IPS DF 19.7 (cell line): ENCODE data around the gene SLC30A10.
"Not testable (repeated sequence)": the region's sequence is repeated elsewhere in the genome, so short reads cannot be mapped to it uniquely, and the experiment has no call there.

ENCODE experiments used
- DNase-seq: peaks from one replicate; pipeline ENCODE4 v3.0.0-alpha.2; 2013; ENCODE audit warnings: low read depth, low spot score

SLC30A10 gene

DNA sequence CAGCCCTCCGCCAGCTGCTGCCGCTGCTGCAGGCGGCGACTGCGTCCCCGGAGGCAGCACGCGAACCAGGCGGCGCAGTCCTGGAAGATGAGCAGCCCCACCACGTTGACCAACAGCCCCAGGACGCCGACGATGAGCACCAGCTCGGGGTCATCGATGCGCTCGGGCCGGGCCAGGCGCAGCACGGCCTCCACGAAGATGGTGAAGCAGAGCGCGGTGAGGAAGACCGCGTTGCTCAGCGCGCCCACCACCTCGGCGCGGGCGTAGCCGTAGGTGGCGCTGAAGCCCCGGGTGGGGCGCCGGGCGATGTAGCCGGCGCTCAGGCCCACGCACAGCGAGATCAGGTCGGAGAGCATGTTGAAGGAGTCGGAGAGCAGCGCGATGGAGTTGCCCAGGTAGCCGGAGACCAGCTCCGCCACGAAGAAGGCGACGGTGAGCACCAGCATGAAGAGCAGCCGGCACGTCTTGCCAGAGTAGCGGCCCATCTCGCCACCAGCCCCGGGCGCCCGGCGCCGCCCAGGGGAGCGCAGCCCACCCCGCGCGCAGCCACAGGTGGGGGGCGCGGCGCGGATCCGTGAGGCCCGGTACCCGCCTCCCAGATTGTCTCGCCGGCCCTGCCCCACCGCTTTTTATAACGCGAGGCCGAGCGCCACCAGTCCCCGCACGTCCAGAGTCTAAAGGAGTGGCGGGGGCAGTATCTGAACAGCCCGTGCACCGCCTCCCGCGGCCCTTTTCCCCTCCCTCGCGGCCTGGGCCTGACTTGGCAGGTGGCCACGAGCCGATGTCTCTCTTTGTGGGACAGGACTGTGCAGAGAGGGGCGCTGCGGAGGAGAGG is at the start of gene SLC30A10:
Gene SLC30A10, minus strand, starts transcription at position 602 of the 835 bp plus-strand sequence. Its CDS starts 117 bp downstream, at position 485.
- DNase-seq: no peak

DNA sequence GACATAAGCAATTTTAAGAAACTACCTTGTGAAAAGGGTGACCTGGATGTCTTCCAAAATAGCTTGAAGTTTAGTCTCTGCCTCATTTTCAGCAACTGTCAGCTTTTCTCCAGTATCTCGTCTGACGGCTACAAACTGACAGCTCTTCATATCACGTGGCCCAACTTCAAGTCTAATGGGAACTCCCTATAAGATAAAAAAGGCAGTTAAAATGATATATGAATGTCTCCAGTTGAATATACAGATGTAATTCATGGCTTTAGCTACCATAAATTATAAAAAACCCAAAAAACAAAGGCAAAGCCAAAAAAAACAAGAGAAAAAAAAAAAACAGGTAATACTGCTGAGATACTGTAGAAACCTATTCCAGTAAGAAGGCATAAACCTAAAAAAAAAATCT is 44.9 kb upstream of the SLC30A10 start:
- no peak for DNase-seq

DNA sequence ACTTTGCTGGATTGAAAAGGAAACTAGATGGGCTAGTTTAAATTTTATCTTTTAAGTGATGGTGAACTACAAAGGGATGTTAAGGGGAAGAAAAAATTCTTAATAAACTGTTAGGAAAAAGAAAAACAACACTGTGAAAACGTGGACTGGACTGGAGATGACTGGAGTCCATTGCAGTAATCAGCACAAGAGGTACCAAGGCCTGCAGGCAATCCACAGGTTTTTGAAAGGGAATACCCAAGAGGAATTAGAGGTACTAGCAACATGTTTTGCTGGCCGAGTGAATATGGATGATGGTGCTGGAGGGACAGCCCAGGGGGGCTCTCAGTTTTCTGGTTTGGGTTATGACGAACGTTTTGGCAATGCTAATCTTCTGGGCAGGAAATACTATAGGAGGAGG is 39.0 kb upstream of the SLC30A10 start:
- no peak for DNase-seq

DNA sequence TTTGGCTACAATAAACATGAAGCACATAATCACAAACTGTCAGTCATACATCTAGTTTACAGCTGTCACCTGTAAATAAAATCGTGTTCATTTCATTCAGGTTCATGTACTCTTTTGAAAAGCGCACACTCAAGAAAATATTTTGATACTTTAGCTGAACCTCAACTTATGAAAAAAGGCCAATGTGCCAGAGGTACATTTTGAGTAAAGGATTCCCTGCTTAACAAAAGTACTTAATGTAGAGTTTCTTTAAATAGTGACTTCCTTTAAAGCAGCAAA is 37.7 kb upstream of the SLC30A10 start:
- DNase-seq: no peak

DNA sequence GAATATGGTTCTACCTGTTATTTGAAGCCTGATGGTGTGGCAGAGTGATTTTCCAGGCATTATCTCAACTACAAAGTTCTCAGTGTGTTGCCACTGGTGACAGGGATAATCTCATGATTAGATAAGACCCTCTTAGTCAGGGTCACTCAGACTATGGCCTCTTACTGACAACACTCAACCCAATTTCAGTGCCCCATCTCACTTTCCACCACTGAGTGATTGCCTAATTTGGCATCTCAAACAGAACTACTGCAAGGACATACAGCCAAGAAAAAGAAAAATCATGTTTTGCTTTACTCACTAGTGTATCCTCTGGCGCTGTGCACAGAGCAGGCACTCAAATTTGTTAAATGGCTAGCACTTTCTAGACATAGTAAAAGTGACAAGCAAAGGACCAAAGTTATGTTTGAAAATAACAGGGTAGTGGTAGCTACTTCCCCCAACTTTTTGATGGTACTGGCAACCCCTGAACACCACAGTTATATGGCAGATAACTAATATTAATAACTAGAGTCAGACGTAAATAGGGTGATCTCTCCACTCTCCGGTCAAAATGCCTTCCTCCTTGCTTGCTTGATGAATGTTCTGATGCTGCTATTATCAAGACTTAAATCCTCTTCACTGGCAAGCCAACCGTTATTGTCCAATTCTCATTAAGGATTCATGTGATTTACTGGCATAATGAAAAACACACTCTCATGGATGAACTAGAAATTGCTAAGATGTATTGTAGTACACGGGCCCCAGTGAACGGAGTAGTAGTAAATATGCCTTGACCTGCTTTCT is 37.1 kb upstream of the SLC30A10 start:
- no peak for DNase-seq

DNA sequence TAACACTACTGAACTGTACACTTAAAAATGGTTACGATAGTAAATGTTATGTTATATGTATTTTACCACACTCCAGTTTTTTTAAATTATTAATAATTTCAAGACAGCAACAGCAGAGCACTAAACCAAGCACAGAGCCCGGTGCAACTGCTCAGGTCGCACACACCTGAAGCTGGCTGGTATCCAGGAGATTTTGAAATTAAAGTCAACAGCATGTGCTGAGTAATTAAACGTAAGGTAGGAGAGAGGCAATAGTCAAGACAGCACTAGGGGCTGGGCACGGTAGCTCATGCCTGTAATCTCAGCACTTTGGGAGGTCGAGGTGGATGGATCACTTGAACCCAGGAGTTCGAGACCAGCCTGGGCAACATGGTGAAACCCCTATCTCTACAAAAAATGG is 35.1 kb upstream of the SLC30A10 start:
- no peak for DNase-seq

DNA sequence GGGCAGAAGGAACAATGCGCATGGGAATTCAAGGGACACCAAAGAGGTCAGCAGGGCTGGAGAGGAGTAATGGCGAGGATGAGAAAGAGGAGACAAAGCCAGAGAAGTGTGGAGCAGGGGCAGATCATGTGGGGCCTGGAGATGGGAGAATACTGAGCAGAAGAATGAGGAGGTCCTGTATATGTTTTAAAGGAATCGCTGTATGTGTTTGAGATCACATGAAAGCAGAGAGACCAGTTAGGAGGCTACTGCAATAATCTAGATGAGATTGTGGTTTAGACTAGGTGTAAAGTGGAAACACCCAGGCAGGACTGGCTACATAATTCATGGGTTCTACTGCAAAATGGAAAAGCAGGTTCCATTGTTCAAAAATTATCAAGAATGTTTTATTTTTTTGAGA is 33.3 kb upstream of the SLC30A10 start:
- DNase-seq: no peak

DNA sequence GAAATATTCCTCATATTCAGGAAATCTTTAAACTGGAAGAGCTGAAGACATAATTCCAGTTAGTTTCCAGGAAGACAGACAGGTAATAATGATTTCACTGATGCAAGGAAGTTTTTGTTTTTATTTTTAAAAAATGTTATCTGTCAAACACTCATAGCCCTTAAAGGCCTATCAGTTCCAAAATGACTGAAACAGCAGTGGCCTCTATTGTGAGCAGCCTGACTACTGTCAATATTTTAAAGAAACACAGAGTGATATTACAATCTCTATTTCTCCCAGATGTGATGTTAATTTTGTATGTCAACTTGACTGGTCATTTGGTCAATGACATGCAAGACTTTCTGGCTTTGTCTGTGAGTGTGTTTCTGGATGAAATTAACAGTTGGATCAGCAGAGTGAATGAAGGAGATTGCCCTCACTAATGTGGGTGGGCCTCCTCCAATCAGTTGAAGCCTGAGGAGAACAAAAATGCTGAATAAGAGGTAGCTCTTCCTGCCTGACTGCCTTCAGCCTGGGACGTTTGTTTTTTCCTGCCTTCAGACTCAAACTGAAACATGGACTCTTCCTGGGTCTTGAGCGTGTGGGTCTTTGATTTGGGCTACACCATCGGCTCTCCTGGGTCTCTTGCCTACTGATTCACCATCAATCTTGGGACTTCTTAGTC is 31.3 kb upstream of the SLC30A10 start:
- no peak for DNase-seq

DNA sequence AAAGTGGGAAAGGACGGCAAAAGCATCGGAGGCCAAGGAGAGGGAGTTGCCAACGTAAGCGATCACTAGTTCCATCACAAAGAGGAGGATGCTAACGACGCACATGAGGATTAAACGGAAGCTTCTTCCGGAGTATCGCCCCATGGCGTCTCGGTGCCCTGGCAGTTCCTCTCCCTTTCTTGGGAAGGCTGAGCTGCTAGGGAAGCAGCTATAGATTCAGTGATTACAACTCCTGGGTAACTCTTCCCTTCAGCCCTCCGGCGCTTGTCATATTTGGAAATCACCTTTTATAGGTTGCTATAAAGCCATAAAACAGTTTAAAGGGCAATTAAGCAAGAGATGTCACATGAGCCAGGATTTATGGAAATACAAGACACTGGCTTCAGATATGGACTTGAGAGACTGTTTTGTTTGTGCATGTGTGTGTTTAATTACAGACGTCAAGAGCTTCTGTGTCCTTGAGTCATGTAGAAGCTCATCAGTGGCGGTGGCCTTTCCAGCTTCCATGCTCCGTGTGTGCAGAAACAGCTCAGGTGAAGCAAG is 30.6 kb upstream of the SLC30A10 start:
- no peak for DNase-seq

DNA sequence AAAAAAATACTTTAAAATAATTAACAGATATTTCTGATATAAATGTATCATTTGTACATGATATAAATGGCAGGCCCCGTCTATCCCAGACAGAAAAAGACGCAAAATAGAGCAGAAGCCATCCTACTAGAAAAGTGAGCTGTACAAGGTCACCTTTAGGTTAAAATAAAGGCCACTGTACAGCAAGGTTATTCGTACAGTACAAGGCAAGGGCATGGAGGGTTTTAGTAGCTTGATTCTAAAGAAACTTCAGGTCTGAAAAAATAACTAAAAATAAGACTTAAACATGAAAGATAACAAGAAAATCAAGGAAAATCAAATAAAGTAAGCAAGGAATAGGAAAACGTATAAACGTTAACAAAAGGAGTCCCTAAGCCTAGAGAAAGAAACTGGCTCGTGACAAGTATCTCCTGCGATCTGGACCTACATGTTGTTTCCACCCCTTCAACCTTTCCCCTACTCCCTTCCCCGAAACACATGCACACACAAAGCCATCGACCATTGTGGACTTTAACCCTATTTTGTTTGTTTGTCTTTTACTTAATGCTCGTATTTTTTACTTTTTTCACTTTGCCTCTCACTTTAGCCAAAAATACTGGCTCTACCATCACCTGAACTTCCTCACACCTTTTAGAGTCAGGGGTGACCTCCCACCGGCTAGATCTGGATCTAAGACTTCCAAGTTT is 26.5 kb upstream of the SLC30A10 start:
- no peak for DNase-seq

DNA sequence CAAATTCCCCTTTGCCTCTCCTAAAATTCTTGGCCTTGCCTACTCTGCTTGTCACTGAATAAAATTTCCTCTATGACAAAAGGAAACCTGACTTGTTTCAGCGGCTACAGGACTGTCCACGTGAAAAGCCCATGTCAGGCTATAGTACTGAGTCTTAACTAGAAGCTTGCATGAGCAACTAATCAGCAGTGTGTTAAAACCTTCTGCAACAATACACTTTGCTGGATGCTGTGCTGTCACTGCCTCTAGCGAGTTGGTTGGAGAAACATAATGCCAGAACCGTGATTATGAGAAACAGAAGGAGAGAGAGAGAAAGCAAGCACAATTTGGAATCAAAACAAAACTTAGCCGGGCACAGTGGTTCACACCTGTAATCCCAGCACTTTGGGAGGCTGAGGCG is 25.7 kb upstream of the SLC30A10 start:
- no peak for DNase-seq

DNA sequence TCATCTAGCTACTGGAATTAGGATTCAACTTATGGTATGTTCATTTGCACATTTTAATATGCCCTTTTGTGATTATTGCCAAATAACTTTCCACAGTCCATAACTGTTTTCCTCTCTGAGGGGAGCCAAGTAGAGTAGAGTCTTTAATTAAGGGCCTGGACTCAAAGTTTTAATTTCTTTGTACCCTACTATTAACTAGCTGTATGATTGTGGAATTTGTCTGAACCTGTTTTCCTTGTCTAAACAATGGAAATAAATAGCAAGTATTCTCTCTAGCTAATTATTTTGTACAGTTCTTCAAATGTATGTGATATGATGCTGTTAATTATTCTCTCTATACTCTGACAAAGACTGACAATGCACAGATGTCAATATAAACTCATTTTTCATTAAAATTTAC is 24.0 kb upstream of the SLC30A10 start:
- no peak for DNase-seq

DNA sequence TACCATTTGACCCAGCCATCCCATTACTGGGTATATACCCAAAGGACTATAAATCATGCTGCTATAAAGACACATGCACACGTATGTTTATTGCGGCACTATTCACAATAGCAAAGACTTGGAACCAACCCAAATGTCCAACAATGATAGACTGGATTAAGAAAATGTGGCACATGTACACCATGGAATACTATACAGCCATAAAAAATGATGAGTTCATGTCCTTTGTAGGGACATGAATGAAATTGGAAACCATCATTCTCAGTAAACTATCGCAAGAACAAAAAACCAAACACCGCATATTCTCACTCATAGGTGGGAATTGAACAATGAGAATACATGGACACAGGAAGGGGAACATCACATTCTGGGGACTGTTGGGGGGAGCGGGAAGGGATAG is 20.9 kb upstream of the SLC30A10 start:
- DNase-seq: not testable (repeated sequence)

DNA sequence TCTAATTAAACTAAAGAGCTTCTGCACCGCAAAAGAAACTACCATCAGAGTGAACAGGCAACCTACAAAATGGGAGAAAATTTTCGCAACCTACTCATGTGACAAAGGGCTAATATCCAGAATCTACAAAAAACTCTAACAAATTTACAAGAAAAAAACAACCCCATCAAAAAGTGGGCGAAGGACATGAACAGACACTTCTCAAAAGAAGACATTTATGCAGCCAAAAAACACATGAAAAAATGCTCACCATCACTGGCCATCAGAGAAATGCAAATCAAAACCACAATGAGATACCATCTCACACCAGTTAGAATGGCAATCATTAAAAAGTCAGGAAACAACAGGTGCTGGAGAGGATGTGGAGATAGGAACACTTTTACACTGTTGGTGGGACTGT is 20.4 kb upstream of the SLC30A10 start:
- not testable (repeated sequence) for DNase-seq

DNA sequence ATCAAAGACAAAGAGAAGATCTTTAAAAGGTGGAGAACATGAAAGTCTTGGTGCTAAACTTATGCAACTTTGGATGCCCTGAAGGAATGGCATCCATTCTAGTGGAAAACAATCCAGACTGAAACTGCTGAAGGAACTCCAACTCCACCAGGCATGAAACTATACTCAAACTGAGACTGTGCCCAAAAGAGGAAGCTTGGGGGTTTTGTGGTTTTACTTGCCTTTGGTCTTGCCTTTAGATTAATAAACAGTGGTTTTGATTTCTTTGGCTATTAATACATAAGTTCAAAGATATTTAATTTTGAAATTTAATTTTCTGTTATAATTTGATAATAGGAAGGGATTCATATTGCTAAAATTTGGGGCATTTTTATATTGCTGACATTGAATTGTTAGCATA is 17.4 kb upstream of the SLC30A10 start:
- no peak for DNase-seq

DNA sequence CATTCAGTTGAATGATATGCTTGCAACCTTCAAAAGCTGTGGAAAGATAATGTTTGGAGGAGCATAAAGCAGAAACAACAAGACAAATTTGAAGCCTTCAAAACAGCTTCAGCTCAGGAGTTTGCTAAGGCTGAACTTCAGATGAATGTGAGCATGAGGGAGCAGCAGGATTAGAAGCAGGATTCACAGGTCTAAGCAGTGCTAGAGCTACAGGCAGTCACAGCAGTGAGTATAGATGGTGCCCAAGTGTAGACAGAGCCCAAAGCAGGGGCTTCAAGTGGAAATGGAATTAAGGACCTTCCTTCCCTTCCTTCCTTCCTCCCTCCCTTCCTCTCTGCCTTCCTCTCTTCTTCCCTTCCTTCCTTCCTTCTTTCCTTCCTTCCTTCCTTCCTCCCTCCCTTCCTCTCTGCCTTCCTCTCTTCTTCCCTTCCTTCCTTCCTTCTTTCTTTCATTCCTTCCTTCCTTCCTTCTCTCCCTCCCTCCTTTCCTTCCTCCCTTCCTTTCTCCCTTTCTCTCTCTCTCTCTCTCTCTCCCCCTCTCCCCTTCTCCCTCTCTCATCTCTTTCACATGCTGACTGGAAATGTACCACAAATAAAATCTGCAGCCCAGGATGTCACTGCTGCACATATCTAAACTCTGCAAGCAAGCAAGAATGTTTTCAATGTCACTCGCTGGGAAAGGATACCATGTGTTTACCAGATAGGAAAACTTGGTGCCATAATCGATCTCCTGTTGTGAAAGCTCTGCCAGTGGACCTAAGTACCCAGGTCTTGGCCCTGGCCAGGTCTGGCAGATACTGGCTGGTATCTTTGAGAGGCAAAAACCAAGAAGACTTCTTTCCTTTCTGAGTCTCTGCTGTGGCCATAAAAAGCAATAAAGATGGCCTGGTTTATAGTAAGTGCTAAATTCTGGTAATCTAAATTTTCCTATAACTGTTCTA is 13.1 kb upstream of the SLC30A10 start:
- no peak for DNase-seq

DNA sequence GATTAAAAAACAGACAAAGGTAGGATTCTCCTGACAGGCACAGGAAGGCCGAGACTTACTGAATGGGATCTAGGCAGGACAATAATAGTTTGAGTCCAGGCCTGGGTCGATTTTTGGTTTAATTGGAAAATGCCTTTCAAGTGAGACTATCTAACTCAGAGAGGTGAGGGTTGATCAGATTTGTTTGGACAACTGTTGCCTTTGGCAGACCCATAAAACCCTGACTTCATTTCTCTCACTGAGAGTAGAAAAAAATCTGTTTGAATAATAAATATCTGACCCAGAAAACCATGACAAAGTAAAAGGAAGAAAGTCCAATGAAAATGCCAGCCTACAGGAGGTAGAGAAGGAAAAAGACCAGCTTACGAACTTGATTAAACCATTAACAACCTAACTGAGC is 12.3 kb upstream of the SLC30A10 start:
- no peak for DNase-seq

DNA sequence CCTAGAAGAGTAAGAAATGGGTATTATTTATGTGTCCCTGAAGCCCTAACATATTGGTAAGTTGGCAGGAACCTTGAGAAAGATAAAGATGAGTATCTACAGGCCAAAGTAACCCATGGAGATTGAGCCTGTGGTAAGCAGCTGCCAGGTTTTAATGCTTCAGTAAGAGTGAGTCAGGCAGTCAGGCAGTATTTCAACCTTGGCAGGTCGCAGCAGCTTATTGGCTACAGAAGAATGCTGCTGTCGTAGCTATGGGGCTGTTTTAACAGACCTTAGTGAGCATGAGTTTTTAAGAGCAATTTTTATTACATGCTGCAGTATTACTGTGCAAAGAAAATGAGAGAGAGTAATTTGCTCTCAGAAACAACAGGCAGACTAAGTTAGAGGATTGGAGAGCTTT is 10.3 kb upstream of the SLC30A10 start:
- DNase-seq: no peak

DNA sequence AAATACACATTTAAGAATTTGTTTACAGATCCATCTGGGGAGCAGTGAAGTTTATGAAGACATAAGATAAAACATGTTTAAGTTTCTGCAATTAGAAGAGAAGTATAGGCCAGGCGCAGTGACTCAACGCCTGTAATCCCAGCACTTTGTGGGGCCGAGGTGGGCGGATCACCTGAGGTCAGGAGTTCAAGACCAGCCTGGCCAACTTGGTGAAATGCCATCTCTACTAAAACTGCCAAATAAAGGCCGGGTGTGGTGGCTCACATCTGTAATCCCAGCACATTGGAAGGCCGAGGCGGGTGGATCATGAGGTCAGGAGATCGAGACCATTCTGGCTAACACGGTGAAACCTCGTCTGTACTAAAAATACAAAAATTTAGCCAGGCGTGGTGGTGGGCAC is 5.4 kb upstream of the SLC30A10 start:
- not testable (repeated sequence) for DNase-seq

DNA sequence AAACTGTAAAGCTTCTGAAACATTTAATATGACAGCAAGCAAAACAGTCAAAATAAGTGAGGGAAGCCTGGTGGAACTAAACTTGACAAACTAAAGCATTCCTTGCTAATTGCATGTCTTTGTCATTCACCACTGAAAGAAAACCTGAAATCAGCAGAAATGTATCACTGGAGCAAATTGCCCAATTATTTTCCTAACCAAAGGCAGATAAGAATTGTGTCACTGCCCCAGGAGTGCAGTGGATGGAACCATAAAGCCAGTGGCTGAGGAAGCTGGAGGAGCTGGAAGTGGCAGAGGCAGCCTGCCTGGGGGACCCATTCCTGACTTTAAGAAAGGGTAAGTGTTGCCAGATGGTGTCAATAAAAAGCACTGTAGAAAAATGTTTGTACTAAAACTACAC is 2.7 kb upstream of the SLC30A10 start:
- no peak for DNase-seq

DNA sequence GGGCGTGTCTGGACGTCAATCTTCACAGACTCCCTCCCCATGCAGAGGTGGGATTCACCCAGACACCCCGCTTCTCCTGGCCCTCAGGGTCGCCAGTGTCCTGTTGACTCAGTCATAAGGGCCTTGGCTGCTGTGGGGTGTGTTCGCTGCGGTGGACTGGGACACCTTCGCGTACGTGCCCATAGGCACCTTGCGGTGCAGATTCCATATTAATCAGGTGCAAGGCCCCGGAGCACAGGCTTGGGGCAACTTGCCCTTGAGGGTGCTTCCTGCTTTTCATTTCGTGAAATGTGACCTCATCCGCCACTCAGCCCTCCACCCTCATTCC is 398 bp upstream of the SLC30A10 start:
- DNase-seq: no peak
